Activated CD4-positive, alpha-beta T cell treated with anti-CD3 and anti-CD28 coated beads for 24 hours (primary cell): ENCODE data around the gene UBE2G2.

ENCODE experiments used
- DNase-seq, 2 donors: peaks; one replicate each; pipeline ENCODE4 v3.0.0-alpha.2; 2020; ENCODE audit warnings: low read depth in 2 of 2

Gene UBE2G2

GRCh38 chr21:44764319-44765230 lies 37.0 kb downstream of the UBE2G2 start:
- no peak for DNase-seq

- DNase-seq: no peak
Measured at GRCh38 chr21:44763451-44764318, 37.9 kb downstream of the UBE2G2 start.

GRCh38 chr21:44763050-44763378 lies 38.6 kb downstream of the UBE2G2 start:
- no peak for DNase-seq

- DNase-seq: no peak
Measured at GRCh38 chr21:44762221-44763049, 39.2 kb downstream of the UBE2G2 start.

- DNase-seq: no peak
Measured at GRCh38 chr21:44761747-44762208, 39.8 kb downstream of the UBE2G2 start.

- DNase-seq: no peak
Measured at GRCh38 chr21:44761011-44761729, 40.5 kb downstream of the UBE2G2 start.

GRCh38 chr21:44760376-44760775 lies 41.2 kb downstream of the UBE2G2 start:
- DNase-seq: no peak

- DNase-seq: no peak
Measured at GRCh38 chr21:44759628-44760285, 41.9 kb downstream of the UBE2G2 start.

- DNase-seq: no peak
Measured at GRCh38 chr21:44758781-44759627, 42.6 kb downstream of the UBE2G2 start.

GRCh38 chr21:44758141-44758561 lies 43.5 kb downstream of the UBE2G2 start:
- no peak for DNase-seq

- no peak for DNase-seq
Measured at GRCh38 chr21:44757731-44758130, 43.9 kb downstream of the UBE2G2 start.

GRCh38 chr21:44756423-44757185 lies 45.0 kb downstream of the UBE2G2 start:
- DNase-seq: no peak

GRCh38 chr21:44755227-44755626 lies 46.4 kb downstream of the UBE2G2 start:
- DNase-seq: no peak

GRCh38 chr21:44753357-44753756 lies 48.3 kb downstream of the UBE2G2 start:
- no peak for DNase-seq

GRCh38 chr21:44752671-44753235 lies 48.9 kb downstream of the UBE2G2 start:
- DNase-seq: no peak

GRCh38 chr21:44751799-44752636 lies 49.6 kb downstream of the UBE2G2 start:
- no peak for DNase-seq

GRCh38 chr21:44751186-44751798 lies 50.3 kb downstream of the UBE2G2 start:
- no peak for DNase-seq
